HepG2 (cell line): ENCODE results near the gene SMIM36. TPM values are rescaled to one million over a fixed set of nuclear protein-coding genes. Genes with fewer than 3 reads are reported as not detected.

Experiments
- ARID5B ChIP-seq: IDR thresholded peaks from 2 replicates; pipeline ENCODE4 v1.4.0; 2020; ENCODE audit warnings: mild to moderate bottlenecking, missing genetic modification reagents
- CCAR2 ChIP-seq: fragments of 200-400 bp; formaldehyde crosslinking; optimal IDR thresholded peaks from 2 replicates; pipeline ENCODE3; 2018; ENCODE audit warnings: low read depth, mild to moderate bottlenecking, low read length, moderate library complexity
- HIVEP1 ChIP-seq: sonication (generic); formaldehyde crosslinking; IDR thresholded peaks from 2 replicates; pipeline ENCODE4 v1.4.0; 2020; ENCODE audit warnings: mild to moderate bottlenecking, missing genetic modification reagents
- KDM4B ChIP-seq: sonication (generic); formaldehyde crosslinking; IDR thresholded peaks from 2 replicates; pipeline ENCODE4 v1.4.0; 2020; ENCODE audit warnings: missing genetic modification reagents
- MATR3 ChIP-seq: sonication (generic); formaldehyde crosslinking; IDR thresholded peaks from 2 replicates; pipeline ENCODE4 v1.4.0; 2020; ENCODE audit warnings: missing genetic modification reagents
- PREB ChIP-seq: sonication (generic); formaldehyde crosslinking; IDR thresholded peaks from 2 replicates; pipeline ENCODE4 v1.4.0; 2020; ENCODE audit warnings: missing genetic modification reagents
- ZBTB42 ChIP-seq: sonication (generic); formaldehyde crosslinking; IDR thresholded peaks from 2 replicates; pipeline ENCODE4 v1.5.0; 2020; ENCODE audit warnings: mild to moderate bottlenecking, missing genetic modification reagents
- ZNF207 ChIP-seq: fragments of 450-650 bp; IDR thresholded peaks from 2 replicates; pipeline ENCODE4 v1.6.1; 2016; ENCODE audit warnings: antibody characterized with exemption, borderline replicate concordance
- ZNF275 ChIP-seq: sonication (generic); formaldehyde crosslinking; IDR thresholded peaks from 2 replicates; pipeline ENCODE4 v1.8.0; 2022; ENCODE audit warnings: missing genetic modification reagents, mild to moderate bottlenecking, inconsistent platforms, borderline replicate concordance
- ZNF644 ChIP-seq: IDR thresholded peaks from 2 replicates; pipeline ENCODE4 v1.6.1; 2016; ENCODE audit warnings: low read depth
- ZNF652 ChIP-seq: IDR thresholded peaks from 2 replicates; pipeline ENCODE4 v1.6.1; 2016; ENCODE audit warnings: low read depth, borderline replicate concordance
- ZNF703 ChIP-seq: sonication (generic); formaldehyde crosslinking; IDR thresholded peaks from 2 replicates; pipeline ENCODE4 v1.5.1; 2020; ENCODE audit warnings: missing genetic modification reagents, mild to moderate bottlenecking, moderate library complexity, borderline replicate concordance
- polyA plus RNA-seq, 8 experiments: library from polyadenylated mRNA; depleted of rRNA in 3 of 8; stranded (reverse) in 7 of 8; unstranded in 1 of 8; fragments of >200 nt; fragmentation: Illumina TruSeq in 4 of 8; extraction: Trizol in 4 of 8; gene quantifications; 2 replicates each; pipeline versions ENCODE4 v1.2.1 to v1.2.3, GENCODE V29; 2011 to 2016; ENCODE audit warnings: low read depth in 4 of 8, missing spikeins in 1 of 8, mixed read lengths in 1 of 8; ENCODE audit not compliant: insufficient read depth in 1 of 8
- total RNA-seq, 5 experiments: library from RNA; depleted of rRNA; stranded (reverse); fragments of >200 nt; fragmentation: Illumina TruSeq; extraction: Trizol; gene quantifications; 2 replicates each; pipeline ENCODE4 v1.2.3, GENCODE V29; 2016; ENCODE audit warnings: low read depth in 1 of 5
- TF ChIP-seq, protein P1 (sequence below): sonication (generic); formaldehyde crosslinking; IDR thresholded peaks from 2 replicates; pipeline ENCODE4 v1.5.1; 2020; ENCODE audit warnings: mild to moderate bottlenecking, missing genetic modification reagents, borderline replicate concordance
- TF ChIP-seq, protein P2 (sequence below): sonication (generic); formaldehyde crosslinking; IDR thresholded peaks from 2 replicates; pipeline ENCODE4 v1.4.0; 2020; ENCODE audit warnings: missing genetic modification reagents
- TF ChIP-seq, protein P3 (sequence below): sonication (generic); formaldehyde crosslinking; IDR thresholded peaks from 2 replicates; pipeline ENCODE4 v1.5.0; 2020; ENCODE audit warnings: missing genetic modification reagents

The SMIM36 gene
- total and polyA plus RNA-seq, 2 of the 13 experiments (the other 11 are each of a cell fraction or from before 2014, with no cell fraction given): not detected

- TF ChIP-seq, protein P1, sequence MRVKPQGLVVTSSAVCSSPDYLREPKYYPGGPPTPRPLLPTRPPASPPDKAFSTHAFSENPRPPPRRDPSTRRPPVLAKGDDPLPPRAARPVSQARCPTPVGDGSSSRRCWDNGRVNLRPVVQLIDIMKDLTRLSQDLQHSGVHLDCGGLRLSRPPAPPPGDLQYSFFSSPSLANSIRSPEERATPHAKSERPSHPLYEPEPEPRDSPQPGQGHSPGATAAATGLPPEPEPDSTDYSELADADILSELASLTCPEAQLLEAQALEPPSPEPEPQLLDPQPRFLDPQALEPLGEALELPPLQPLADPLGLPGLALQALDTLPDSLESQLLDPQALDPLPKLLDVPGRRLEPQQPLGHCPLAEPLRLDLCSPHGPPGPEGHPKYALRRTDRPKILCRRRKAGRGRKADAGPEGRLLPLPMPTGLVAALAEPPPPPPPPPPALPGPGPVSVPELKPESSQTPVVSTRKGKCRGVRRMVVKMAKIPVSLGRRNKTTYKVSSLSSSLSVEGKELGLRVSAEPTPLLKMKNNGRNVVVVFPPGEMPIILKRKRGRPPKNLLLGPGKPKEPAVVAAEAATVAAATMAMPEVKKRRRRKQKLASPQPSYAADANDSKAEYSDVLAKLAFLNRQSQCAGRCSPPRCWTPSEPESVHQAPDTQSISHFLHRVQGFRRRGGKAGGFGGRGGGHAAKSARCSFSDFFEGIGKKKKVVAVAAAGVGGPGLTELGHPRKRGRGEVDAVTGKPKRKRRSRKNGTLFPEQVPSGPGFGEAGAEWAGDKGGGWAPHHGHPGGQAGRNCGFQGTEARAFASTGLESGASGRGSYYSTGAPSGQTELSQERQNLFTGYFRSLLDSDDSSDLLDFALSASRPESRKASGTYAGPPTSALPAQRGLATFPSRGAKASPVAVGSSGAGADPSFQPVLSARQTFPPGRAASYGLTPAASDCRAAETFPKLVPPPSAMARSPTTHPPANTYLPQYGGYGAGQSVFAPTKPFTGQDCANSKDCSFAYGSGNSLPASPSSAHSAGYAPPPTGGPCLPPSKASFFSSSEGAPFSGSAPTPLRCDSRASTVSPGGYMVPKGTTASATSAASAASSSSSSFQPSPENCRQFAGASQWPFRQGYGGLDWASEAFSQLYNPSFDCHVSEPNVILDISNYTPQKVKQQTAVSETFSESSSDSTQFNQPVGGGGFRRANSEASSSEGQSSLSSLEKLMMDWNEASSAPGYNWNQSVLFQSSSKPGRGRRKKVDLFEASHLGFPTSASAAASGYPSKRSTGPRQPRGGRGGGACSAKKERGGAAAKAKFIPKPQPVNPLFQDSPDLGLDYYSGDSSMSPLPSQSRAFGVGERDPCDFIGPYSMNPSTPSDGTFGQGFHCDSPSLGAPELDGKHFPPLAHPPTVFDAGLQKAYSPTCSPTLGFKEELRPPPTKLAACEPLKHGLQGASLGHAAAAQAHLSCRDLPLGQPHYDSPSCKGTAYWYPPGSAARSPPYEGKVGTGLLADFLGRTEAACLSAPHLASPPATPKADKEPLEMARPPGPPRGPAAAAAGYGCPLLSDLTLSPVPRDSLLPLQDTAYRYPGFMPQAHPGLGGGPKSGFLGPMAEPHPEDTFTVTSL: peak; percentile 28; the same call in 1 of the 2 replicates
- TF ChIP-seq MATR3 (CRISPR knock-in tag) (no peak), PREB (no peak), CCAR2 (no peak), ZNF644 (CRISPR knock-in tag) (peak; percentile 42; the same call in 1 of the 2 replicates), ARID5B (CRISPR knock-in tag) (peak; percentile 81; the same call in 1 of the 2 replicates), KDM4B (no peak), ZBTB42 (CRISPR knock-in tag) (no peak), ZNF703 (CRISPR knock-in tag) (no peak), ZNF652 (CRISPR knock-in tag) (peak; percentile 73), ZNF275 (CRISPR knock-in tag) (no peak), ZNF207 (no peak), HIVEP1 (CRISPR knock-in tag) (no peak)
- TF ChIP-seq, protein P2, sequence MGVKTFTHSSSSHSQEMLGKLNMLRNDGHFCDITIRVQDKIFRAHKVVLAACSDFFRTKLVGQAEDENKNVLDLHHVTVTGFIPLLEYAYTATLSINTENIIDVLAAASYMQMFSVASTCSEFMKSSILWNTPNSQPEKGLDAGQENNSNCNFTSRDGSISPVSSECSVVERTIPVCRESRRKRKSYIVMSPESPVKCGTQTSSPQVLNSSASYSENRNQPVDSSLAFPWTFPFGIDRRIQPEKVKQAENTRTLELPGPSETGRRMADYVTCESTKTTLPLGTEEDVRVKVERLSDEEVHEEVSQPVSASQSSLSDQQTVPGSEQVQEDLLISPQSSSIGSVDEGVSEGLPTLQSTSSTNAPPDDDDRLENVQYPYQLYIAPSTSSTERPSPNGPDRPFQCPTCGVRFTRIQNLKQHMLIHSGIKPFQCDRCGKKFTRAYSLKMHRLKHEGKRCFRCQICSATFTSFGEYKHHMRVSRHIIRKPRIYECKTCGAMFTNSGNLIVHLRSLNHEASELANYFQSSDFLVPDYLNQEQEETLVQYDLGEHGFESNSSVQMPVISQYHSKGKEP (CRISPR knock-in tag): no peak
- TF ChIP-seq, protein P3, sequence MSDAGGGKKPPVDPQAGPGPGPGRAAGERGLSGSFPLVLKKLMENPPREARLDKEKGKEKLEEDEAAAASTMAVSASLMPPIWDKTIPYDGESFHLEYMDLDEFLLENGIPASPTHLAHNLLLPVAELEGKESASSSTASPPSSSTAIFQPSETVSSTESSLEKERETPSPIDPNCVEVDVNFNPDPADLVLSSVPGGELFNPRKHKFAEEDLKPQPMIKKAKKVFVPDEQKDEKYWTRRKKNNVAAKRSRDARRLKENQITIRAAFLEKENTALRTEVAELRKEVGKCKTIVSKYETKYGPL (CRISPR knock-in tag): no peak
Measured at GRCh38 chr17:55454906-55455474, 56.3 kb downstream of the SMIM36 start (continued).
